ENCODE measurements around the gene SMIM32. TPM values are rescaled to one million over a fixed set of nuclear protein-coding genes. Genes with fewer than 3 reads are reported as not detected.

The SMIM32 gene
- polyA plus RNA-seq, 3 donors = 8.8 to 13.3 (median 11.6) TPM

DNA sequence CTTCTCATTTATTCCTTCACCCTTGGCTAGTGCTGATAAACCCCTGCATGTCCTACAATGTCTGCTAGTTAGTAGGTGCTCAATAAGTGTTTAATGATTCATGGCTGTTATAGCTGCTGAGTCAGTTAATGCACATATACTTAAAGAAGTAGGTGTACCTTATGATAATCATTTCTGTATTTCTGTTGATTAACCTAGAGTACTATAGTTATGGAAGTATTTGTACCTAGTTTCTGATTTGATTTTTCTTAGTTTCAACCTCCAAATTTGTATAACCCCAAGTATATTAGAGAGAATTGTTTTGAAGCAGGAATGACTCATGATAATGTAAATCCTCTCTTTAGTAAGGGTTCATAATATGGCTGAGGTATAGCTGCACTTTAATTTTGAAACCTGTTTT lies 51.4 kb downstream of the SMIM32 start:
- no peak for DNase-seq (ENCODE audit: low read depth in 3 of 3, low spot score in 2 of 3)

Other genes starting within 250 kb of the SMIM32 start
- gene LECT2, start 238.2 kb downstream of the SMIM32 start, polyA plus RNA-seq (ENCODE audit: insufficient read length in 3 of 3) = 1 to 10 TPM in 2 of 3 donors, under 1 TPM in 1; 0.79 to 2.1 (median 2.1) TPM
- 100 to 1,000 TPM; 188 to 278 (median 225) TPM for gene TGFBI, start 164.2 kb downstream of the SMIM32 start, polyA plus RNA-seq (ENCODE audit: insufficient read length in 3 of 3)
- gene SMAD5, start 60.3 kb downstream of the SMIM32 start, polyA plus RNA-seq (ENCODE audit: insufficient read length in 3 of 3) = 10 to 100 TPM; 71.1 to 71.2 (median 71.2) TPM
- under 1 TPM; 0.32 to 0.58 (median 0.42) TPM for gene TRPC7, start 172.4 kb upstream of the SMIM32 start, polyA plus RNA-seq (ENCODE audit: insufficient read length in 3 of 3)